Measurements from ENCODE around the gene STPG4.
"Not testable (repeated sequence)": the region's sequence is repeated elsewhere in the genome, so short reads cannot be mapped to it uniquely, and the experiment has no call there.

The STPG4 gene

DNA sequence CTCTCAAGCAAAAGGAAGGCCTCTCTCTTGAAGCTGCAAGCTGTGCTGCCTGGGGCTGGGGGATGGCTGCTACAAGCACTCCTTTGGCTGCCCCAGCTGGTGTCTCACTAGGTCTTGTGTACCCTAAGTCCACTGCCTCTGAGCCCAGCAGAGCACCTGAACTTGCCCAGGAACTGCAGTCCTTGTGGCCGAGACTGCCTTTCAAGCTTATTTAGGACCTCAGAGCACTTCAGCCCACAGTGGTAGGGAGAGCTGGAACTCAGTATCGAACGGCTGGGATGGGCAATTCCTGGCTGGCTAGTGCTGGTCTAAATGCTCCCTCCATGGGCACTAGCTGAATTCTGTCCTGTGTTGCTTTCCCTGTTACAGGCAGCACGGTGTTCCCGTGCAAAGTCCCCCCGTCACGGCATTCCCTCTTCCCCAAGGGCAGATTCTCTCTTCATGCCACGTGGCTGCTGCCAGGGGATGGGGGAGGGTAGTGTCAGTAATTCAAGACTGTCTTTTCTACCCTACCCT, 25.9 kb downstream of the STPG4 start:
- in situ Hi-C loops (cut with HindIII; ENCODE audit: low sequenced_read_pairs), result no loop called here

DNA sequence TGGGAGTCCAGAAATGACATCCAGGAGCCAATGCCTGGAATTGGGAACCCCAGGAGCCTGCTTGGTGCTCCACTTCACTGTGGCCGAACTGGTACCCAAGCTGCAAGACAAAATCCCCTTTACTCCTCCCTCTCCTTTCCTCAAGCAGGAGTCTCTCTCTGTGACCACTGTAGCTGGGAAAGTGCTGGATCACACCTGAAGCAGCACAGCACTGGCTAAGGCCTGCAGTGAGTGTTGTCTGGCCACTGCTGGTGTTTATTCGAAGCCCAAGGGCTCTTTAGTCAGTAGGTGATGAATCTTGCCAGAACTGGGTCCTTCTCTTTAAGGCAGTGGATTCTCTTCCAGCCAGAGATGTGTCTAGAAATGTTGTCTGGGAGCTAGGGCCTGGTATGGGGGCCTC, 26.4 kb downstream of the STPG4 start:
- in situ Hi-C loops (cut with HindIII; ENCODE audit: low sequenced_read_pairs), result no loop called here

DNA sequence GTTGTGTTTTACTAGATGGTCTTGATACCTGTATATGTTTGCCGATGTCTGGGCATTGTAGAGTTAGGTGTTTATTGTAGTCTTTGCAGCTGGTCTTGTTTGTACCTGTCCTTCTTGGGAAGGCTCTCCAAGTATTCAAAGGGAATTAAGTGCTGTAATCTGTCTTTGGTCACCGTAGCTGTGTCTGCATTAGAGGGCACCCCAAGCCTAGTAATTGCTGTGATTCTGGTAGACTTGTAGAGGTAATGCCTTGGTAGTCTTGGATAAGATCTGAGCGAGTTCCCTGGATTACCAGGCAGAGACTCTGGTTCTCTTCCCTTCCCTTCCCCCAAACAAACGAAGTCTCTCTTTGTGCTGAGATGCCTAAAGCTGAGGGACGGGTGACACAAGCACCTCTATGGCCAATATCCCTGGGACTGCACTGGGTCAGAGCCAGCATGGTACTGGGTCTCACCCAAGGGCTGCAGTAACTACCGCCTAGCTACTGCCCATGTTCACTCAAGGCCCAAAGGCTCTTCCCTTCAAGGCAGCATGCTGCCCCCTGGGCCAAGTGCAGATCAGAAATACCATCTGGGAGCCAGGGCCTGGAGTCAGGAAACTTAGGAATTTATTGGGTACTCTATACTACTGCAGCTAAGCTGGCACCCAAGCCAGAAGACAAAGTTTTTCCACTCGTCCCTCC, 27.1 kb downstream of the STPG4 start:
- in situ Hi-C loops (cut with HindIII; ENCODE audit: low sequenced_read_pairs), result no loop called here

DNA sequence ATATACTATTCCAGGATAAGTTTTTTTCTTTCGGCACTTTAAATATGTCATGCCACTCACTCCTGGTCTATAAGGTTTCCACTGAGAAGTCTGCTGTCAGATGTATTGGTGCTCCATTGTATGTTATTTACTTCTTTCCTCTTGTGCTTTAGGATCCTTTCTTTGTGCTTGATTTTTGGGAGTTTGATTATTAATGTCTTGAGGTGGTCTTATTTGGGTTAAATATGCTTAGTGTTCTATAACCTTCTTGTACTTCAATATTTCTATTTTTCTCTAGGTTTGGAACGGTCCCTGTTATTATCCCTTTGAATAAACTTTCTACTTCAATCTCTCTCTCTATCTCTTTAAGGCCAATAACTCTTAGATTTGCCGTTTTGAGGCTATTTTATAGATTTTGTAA, 28.3 kb downstream of the STPG4 start:
- in situ Hi-C loops (cut with HindIII; ENCODE audit: low sequenced_read_pairs), result no loop called here

DNA sequence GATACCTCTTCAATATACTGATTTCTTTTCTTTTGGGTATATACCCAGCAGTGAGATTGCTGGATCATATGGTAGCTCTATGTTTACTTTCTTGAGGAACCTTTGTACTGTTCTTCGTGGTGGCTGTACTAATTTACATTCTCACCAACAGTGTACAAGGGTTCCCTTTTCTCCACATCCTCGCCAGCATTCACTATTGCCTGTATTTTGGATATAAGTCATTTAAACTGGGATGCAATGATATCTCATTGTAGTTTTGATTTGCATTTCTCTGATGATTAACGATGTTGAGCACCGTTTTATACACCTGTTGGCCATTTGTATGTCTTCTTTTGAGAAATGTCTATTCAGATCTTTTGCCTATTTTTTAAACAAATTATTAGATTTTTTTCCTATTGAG, 30.4 kb downstream of the STPG4 start:
- in situ Hi-C loops (cut with HindIII; ENCODE audit: low sequenced_read_pairs), result not testable (repeated sequence)

DNA sequence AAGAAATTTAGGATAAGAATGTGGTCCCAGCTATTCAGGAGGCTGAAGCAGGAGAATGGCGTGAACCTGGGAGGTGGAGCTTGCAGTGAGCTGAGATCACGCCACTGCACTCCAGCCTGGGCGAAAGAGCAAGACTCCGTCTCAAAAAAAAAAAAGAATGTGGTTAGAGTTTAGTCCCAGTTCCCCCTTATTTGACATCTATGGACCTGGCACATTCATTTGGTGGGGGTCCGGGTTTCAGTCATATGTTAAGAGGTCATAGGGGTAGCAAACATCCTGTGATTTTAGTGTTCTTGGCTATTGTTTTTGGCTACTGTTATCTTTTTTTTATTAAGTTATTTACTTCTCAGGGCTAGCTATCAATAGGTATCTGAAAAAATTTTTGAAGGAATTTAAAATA, 34.7 kb downstream of the STPG4 start:
- in situ Hi-C loops (cut with HindIII; ENCODE audit: low sequenced_read_pairs), result not testable (repeated sequence)

DNA sequence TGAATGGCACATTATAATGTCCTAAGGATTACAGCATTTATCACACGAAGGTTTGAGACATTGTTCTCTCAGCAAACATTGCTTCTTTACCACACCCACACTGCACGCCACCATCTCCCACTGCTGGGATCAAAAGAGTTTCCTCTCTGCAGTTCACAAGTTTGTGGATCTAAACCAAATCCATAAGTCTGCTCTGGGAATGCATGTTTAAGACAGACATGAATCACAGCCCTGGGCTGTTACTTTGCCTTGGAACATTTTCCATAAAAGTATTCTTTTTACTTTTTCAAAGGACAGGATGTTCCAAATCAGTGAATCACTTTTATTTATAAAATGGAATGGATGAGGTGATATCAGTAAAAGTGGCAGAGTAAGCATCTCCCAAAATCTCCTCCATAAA, 36.1 kb downstream of the STPG4 start:
- in situ Hi-C loops (cut with HindIII; ENCODE audit: low sequenced_read_pairs), result no loop called here

DNA sequence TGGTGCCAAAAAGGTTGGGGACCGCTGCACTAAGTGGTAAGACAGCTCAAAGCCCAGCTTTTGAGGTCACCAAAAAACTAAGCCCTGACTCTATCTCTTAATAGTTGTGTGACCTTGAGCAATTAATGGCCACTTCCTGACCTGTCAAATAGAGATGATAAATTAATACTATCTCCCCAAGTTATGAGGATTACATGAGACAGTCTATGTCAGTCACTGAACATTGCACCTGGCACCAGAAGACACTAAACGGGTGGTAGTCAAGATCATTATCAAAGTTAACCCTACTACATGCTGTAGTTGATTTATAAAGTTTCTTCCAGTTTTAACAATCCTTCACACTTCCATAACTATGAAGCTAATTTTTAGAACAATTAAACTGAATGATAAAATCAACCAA, 36.5 kb downstream of the STPG4 start:
- in situ Hi-C loops (cut with HindIII; ENCODE audit: low sequenced_read_pairs), result no loop called here

DNA sequence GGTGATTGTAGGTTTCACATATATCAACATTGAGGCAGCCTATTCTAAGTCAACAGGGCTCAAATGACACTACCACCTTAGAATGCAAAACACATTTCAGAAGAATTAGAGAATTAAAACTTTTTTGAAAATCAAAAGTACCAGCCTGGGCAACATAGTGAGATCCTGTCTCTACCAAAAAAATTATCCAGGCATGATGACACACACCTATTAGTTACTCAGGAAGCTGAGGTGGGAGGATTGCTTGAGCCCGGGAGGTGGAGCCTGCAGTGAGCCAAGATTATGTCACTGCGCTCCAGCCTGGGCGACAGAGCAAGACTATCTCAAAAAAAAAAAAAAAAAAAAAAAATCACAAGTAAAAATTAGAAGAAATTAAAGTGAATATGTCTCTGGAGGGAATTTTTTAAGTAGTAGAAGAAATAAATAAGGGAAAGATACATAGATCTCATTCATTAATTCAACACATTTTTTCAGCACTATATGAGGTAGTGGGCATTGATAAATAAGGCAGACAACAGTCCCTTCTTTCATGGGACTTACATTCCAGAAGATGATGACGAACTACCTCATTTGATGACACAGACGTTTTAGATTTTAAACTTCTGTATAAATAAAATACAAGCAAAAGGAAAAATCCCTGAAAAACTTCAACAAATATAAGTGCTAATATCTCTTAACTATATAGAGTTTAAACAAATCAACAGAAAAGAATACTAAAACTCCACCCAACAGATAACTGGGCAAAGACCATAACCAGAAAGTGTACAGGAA, 42.3 kb downstream of the STPG4 start:
- in situ Hi-C loops (cut with HindIII; ENCODE audit: low sequenced_read_pairs), result no loop called here

DNA sequence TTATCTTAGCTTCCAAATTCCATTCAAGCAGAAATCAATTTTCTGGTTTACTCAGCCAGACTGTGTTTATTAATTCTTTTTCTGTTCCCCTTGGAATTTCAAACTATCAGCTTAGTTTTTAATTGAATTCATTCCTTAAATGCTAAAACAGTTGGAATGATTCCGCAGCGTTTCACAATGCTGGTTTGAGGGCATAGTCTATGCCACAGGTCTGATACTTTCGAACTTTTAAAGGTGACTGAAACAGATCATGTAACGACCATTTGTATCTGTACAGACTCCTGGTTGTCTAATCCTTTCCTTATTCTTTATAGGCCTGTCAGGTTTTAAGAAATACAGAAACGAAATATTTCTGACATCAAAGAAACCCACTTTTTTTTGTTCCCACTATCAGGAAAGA, 45.4 kb downstream of the STPG4 start:
- in situ Hi-C loops (cut with HindIII; ENCODE audit: low sequenced_read_pairs), result no loop called here

DNA sequence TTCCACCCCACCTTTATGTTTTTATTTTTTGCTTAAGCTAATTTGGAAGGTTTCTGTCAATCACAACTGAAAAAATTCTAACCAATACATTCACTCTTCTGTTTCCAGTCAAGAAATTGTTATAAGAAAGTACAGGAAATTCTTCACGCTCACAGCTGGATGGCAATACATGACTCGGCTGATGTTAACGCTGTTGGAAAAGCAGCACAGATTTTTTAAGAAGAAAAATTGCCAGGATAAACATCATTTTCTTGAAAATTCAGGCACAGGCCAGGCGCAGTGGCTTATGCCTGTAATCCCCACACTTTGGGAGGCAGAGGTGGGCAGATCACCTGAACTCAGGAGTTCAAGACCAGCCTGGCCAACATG, 46.1 kb downstream of the STPG4 start:
- in situ Hi-C loops (cut with HindIII; ENCODE audit: low sequenced_read_pairs), result no loop called here

DNA sequence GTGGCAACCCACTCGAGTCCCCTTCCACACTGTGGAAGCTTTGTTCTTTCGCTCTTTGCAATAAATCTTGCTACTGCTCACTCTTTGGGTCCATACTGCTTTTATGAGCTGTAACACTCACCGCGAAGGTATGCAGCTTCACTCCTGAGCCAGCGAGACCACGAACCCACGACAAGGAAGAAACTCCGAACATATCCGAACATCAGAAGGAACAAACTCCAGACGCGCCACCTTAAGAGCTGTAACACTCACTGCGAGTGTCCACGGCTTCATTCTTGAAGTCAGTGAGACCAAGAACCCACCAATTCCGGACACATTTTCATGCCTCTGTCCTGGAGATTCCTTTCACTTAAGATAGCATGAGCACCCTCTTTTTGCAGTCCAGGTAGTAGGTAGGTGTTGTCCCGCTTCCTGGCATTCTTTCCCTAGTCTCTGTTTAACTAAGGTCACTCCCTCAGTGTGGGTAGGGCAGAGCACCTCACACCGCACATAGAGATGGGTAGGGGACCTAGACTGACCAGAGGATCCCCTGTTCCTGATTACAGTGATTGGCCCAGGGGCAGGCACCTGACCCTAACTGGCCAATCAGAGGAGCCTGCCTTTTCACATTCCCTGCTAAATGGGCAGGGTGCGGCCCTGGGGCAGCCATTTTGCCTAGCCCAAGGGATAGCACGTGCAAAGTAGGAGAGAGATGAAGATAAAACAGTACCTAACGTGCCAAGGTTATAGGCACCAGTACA, 46.7 kb downstream of the STPG4 start:
- in situ Hi-C loops (cut with HindIII; ENCODE audit: low sequenced_read_pairs), result not testable (repeated sequence)

DNA sequence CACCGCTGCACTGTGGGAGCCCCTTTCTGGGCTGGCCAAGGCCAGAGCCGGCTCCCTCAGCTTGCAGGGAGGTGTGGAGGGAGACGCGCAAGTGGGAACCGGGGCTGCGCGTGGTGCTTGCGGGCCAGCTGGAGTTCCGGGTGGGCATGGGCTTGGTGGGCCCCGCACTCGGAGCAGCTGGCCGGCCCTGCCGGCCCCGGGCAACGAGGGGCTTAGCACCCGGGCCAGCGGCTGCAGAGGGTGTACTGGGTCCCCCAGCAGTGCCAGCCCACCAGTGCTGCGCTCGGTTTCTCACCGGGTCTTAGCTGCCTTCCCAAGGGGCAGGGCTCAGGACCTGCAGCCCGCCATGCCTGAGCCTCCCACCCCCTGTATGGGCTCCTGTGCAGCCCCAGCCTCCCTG, 47.9 kb downstream of the STPG4 start:
- in situ Hi-C loops (cut with HindIII; ENCODE audit: low sequenced_read_pairs), result not testable (repeated sequence)

DNA sequence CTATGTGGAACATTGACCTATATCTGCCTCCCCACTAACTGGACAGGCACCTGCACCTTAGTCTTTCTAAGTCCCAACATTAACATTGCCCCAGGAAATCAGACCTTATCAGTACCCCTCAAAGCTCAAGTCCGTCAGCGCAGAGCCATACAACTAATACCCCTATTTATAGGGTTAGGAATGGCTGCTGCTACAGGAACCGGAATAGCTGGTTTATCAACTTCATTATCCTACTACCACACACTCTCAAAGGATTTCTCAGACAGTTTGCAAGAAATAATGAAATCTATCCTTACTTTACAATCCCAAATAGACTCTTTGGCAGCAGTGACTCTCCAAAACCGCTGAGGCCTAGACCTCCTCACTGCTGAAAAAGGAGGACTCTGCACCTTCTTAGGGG, 48.9 kb downstream of the STPG4 start:
- in situ Hi-C loops (cut with HindIII; ENCODE audit: low sequenced_read_pairs), result not testable (repeated sequence)

DNA sequence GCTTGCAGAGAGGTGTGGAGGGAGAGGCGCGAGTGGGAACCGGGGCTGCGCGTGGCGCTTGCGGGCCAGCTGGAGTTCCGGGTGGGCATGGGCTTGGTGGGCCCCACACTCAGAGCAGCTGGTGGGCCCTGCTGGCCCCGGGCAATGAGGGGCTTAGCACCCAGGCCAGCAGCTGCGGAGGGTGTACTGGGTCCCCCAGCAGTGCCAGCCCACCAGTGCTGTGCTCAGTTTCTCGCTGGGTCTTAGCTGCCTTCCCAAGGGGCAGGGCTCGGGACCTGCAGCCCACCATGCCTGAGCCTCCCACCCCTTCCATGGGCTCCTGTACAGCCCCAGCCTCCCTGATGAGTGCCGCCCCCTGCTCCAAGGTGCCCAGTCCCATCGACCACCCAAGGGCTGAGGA, 55.4 kb downstream of the STPG4 start:
- in situ Hi-C loops (cut with HindIII; ENCODE audit: low sequenced_read_pairs), result not testable (repeated sequence)

DNA sequence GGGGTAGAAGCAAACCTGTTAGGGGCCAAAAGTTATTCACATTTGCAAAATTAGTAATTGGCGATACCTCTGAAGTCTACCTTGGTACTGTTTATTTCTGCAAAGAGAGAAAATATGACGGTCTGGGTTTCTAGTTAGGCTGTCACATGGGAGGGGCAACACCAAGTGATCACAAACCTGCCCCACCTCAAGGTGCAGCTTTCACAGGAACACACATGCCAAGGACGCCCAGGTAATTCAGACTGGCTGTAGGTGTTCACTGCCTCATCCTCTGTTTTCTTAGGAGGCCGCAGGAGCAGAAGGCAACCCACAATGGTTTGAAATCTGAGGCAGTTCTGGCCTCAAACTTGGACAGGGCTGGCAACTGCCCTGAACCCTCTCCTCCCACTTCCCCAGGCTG, 56.2 kb downstream of the STPG4 start:
- in situ Hi-C loops (cut with HindIII; ENCODE audit: low sequenced_read_pairs), result no loop called here

DNA sequence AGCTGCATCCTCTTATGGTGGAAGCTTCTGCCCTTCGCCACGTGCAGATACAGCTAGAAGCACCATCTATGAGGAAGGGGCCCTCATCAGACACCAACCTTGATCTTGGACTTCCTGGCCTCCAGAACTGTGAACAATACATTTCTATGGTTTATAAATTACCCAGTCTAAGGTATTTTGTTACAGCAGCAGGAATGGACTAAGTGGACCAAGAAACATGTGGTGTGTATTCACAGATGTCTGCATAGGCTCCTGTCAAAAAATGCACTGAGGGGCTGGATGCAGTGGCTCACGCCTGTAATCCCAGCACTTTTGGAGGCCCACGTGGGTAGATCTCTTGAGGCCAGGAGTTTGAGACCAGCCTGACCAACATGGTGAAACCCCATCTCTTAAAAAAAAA, 57.5 kb downstream of the STPG4 start:
- in situ Hi-C loops (cut with HindIII; ENCODE audit: low sequenced_read_pairs), result no loop called here

DNA sequence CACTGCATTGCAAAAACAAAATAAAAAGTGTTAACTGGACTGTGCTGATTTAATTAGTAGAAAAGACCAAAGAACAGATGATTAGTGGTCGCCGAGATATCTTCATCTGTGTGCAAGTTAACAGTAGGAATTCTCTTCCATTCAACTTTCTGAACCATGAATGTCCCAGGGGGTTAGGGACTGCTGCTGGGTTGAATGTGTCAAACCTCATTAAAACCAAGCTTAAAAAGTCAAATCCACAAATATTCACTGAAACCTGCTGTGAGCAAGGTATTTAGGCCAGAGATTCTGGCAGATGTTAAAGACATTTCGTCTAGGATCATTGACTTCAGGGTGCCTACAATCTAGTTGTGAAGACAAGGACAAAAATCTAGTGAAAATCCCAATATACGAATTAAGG, 58.7 kb downstream of the STPG4 start:
- in situ Hi-C loops (cut with HindIII; ENCODE audit: low sequenced_read_pairs), result no loop called here

DNA sequence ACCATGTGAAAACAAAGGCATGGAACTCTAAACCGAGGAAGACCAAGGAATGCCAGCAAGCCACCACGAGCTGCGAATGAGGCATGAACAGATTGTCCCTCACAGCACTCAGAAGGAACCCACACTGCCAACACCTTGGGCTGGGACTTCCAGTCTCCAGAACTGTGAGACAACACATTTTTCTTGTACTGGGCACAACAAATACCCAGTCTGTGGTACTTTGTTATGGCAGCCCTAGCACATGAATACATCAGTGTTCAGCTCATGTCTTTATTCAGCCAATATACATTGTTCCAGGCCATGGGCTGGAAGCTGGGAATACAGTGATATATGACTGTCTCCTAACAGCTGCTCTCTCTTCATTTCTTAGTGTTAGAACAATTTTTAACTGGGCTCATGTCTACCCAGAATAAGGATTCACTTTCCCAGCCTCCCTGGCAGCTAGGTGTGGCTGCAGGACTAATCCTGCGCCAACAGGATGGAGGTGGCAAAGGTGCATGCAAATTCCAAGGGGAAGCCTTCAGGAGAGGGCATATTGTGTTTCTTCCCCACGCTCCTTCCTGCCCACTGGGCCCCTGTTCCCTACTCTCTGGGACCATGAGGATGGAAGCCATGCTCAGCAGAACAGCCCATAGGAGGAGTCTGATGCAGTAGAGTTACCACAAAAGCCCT, 59.6 kb downstream of the STPG4 start:
- in situ Hi-C loops (cut with HindIII; ENCODE audit: low sequenced_read_pairs), result no loop called here

DNA sequence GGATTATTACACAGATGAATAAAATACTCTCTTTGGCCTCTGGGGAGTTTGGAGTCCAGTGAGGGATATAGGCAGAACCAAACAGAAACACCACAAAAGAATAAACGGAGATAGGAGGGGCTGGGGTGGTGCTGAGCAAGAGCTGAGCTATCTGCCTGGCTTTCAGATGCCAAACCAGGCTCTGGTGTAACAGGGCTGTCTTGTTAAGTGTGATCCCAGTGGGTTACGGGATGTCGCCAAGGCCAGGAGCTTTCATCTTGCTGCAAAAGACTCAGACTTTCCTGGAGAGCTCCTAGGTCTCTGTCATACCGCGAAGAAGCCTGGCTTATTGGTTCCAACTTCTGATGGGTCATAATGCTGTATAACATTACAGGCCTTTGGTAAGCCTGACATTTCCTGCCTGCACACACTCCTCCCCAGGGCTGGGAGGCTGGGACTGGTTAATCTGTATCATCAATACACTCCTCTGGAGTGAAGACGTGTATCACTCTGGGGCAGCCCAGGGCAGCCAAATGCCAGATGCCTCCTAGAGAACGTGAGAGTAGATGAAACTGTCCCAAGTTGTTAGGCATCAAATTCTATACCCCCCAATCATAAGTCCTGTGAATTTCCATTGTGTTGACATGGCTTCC, 60.5 kb downstream of the STPG4 start:
- in situ Hi-C loops (cut with HindIII; ENCODE audit: low sequenced_read_pairs), result no loop called here

DNA sequence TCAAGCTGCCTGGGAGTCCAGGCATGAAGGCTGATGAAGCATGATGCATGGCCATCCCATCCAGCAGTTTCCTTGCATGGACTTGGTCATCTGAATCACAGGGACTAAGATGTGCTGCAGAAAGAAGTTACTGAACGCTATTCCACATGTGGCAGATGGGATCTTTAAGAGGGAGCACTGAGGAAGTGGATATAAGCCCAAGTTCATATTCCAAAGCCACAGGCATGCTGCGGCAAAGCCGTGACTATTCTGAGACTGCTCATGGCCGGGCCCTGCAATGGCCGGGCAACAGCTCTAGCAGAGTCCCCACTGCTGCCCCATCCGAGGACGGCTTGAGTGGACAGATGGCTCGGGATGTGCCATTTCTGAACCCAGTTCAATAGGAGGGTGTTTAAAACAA, 61.5 kb downstream of the STPG4 start:
- in situ Hi-C loops (cut with HindIII; ENCODE audit: low sequenced_read_pairs), result no loop called here
